Measurements from ENCODE around the gene MELTF.
A peak's percentile ranks its signal among the peaks of the same experiment; 100 is the strongest.

Gene MELTF

GRCh38 chr3:196992461-196993065 lies 37.1 kb downstream of the MELTF start:
- H3K4me1 ChIP-seq (ENCODE audit: control insufficient read depth in 2 of 2, insufficient read depth in 2 of 2, low read length in 2 of 2): peaks cover 7 to 16% of the 10 kb centered on the region in 2 donors
- no peaks in the 10 kb centered on the region for H3K27me3 ChIP-seq (ENCODE audit: control insufficient read depth in 2 of 2, insufficient read depth in 2 of 2, low read length in 2 of 2)
- H3K9me3 ChIP-seq (ENCODE audit: control insufficient read depth in 2 of 2, low read length in 2 of 2): no peaks in the 10 kb centered on the region
- H3K4me3 ChIP-seq (ENCODE audit: low read length in 2 of 2): no peak overlapping the region
- no peak overlapping the region for H3K27ac ChIP-seq (ENCODE audit: low read depth in 2 of 2, low read length in 2 of 2)
- H3K36me3 ChIP-seq (ENCODE audit: control insufficient read depth in 2 of 2, insufficient read depth in 2 of 2, low read length in 2 of 2): no peaks in the 10 kb centered on the region
- H3K9ac ChIP-seq (ENCODE audit: low read depth in 1 of 2, low read length in 2 of 2): no peak overlapping the region

GRCh38 chr3:196991581-196992460 lies 37.8 kb downstream of the MELTF start:
- no peaks in the 10 kb centered on the region for H3K36me3 ChIP-seq (ENCODE audit: control insufficient read depth in 2 of 2, insufficient read depth in 2 of 2, low read length in 2 of 2)
- peaks cover 7 to 16% of the 10 kb centered on the region in 2 donors for H3K4me1 ChIP-seq (ENCODE audit: control insufficient read depth in 2 of 2, insufficient read depth in 2 of 2, low read length in 2 of 2)
- no peak overlapping the region for H3K4me3 ChIP-seq (ENCODE audit: low read length in 2 of 2)
- H3K9ac ChIP-seq (ENCODE audit: low read depth in 1 of 2, low read length in 2 of 2): no peak overlapping the region
- H3K9me3 ChIP-seq (ENCODE audit: control insufficient read depth in 2 of 2, low read length in 2 of 2): no peaks in the 10 kb centered on the region
- H3K27ac ChIP-seq (ENCODE audit: low read depth in 2 of 2, low read length in 2 of 2): no peak overlapping the region
- H3K27me3 ChIP-seq (ENCODE audit: control insufficient read depth in 2 of 2, insufficient read depth in 2 of 2, low read length in 2 of 2): no peaks in the 10 kb centered on the region

DNA sequence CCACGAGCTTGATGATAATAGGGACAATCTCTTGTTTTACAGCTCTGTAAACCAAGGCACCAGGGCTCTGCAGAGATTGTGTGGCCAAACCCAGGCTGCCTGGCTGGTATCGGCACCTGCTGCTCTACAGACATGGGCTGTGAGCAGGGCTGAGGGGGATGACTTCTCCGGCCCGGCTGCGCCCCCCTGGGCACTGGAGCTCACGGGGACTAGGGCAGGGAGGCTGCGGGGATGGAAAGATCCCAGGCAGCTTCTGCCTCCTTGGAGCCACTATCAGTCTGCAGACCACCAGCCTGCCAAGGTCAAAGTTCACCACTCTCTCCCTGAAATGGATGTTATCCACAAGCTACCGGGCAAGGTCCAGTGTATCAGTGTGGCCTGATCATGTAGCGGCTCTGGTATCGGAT lies 39.0 kb downstream of the MELTF start:
- Histone ChIP-seq H3K27ac (ENCODE audit: low read depth in 2 of 2, low read length in 2 of 2) (no peak overlapping the region), H3K4me1 (ENCODE audit: control insufficient read depth in 2 of 2, insufficient read depth in 2 of 2, low read length in 2 of 2) (peaks cover 7 to 16% of the 10 kb centered on the region in 2 donors), H3K27me3 (ENCODE audit: control insufficient read depth in 2 of 2, insufficient read depth in 2 of 2, low read length in 2 of 2) (no peaks in the 10 kb centered on the region), H3K9ac (ENCODE audit: low read depth in 1 of 2, low read length in 2 of 2) (no peak overlapping the region), H3K36me3 (ENCODE audit: control insufficient read depth in 2 of 2, insufficient read depth in 2 of 2, low read length in 2 of 2) (no peaks in the 10 kb centered on the region), H3K4me3 (ENCODE audit: low read length in 2 of 2) (no peak overlapping the region), H3K9me3 (ENCODE audit: control insufficient read depth in 2 of 2, low read length in 2 of 2) (no peaks in the 10 kb centered on the region)

GRCh38 chr3:196989721-196990262 lies 39.8 kb downstream of the MELTF start:
- Histone ChIP-seq H3K9me3 (ENCODE audit: control insufficient read depth in 2 of 2, low read length in 2 of 2) (no peaks in the 10 kb centered on the region), H3K4me1 (ENCODE audit: control insufficient read depth in 2 of 2, insufficient read depth in 2 of 2, low read length in 2 of 2) (peaks cover 7 to 18% of the 10 kb centered on the region in 2 donors), H3K9ac (ENCODE audit: low read depth in 1 of 2, low read length in 2 of 2) (no peak overlapping the region)

DNA sequence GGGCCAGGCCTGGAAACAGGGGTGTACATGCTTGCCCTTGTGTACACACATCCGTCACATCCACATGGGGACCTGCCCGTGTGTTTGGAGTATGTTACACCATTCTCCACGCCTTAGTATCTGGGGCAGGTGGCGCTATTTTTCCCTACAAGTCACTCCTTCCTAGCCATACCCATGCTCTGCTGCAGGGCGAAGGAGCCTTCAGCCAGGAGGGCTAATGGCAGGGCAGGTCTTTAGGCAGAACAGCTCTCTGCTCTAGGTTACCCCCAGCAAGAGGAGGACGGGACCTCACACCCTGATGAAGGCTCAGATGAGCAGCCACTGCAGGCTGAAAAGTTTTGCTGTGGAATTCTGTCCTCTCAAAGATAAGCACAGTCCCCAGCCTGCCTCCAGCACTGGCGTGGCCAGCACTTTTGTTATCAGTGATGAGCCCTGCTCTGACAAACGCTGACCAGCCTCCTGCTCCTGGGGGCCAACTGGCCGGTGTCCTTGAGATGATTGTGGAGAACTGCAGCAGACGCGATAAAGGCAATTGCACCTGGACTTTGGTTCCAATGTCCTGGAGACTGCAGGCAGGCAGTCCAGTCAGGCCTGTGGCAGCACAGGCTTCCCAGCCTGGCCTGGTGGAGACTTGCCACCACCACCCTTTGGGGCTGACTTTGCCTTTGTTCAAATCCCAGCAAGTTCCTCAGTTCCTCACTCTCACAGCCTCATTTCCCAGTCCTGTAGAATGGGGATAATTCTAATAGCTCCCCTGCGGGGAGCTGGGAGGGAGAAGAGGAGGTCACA lies 41.2 kb downstream of the MELTF start:
- Histone ChIP-seq H3K27ac (ENCODE audit: low read depth in 2 of 2, low read length in 2 of 2) (peak overlapping the region; percentile 32 to 59), H3K9ac (ENCODE audit: low read depth in 1 of 2, low read length in 2 of 2) (no peak overlapping the region)

More at GRCh38 chr3:196989721-196990262, 39.8 kb downstream of the MELTF start:
- Histone ChIP-seq H3K36me3 (ENCODE audit: control insufficient read depth in 2 of 2, insufficient read depth in 2 of 2, low read length in 2 of 2) (no peaks in the 10 kb centered on the region), H3K27ac (ENCODE audit: low read depth in 2 of 2, low read length in 2 of 2) (no peak overlapping the region), H3K4me3 (ENCODE audit: low read length in 2 of 2) (no peak overlapping the region), H3K27me3 (ENCODE audit: control insufficient read depth in 2 of 2, insufficient read depth in 2 of 2, low read length in 2 of 2) (no peaks in the 10 kb centered on the region)

GRCh38 chr3:196987022-196987421 lies 42.6 kb downstream of the MELTF start:
- Histone ChIP-seq H3K9me3 (ENCODE audit: control insufficient read depth in 2 of 2, low read length in 2 of 2) (no peaks in the 10 kb centered on the region), H3K36me3 (ENCODE audit: control insufficient read depth in 2 of 2, insufficient read depth in 2 of 2, low read length in 2 of 2) (no peaks in the 10 kb centered on the region), H3K4me1 (ENCODE audit: control insufficient read depth in 2 of 2, insufficient read depth in 2 of 2, low read length in 2 of 2) (peaks cover 7 to 18% of the 10 kb centered on the region in 2 donors), H3K27ac (ENCODE audit: low read depth in 2 of 2, low read length in 2 of 2) (no peak overlapping the region), H3K27me3 (ENCODE audit: control insufficient read depth in 2 of 2, insufficient read depth in 2 of 2, low read length in 2 of 2) (no peaks in the 10 kb centered on the region), H3K9ac (ENCODE audit: low read depth in 1 of 2, low read length in 2 of 2) (no peak overlapping the region), H3K4me3 (ENCODE audit: low read length in 2 of 2) (no peak overlapping the region)

More for the DNA sequence above, 41.2 kb downstream of the MELTF start:
- peaks cover 7 to 18% of the 10 kb centered on the region in 2 donors for H3K4me1 ChIP-seq (ENCODE audit: control insufficient read depth in 2 of 2, insufficient read depth in 2 of 2, low read length in 2 of 2)
- no peak overlapping the region for H3K4me3 ChIP-seq (ENCODE audit: low read length in 2 of 2)
- H3K27me3 ChIP-seq (ENCODE audit: control insufficient read depth in 2 of 2, insufficient read depth in 2 of 2, low read length in 2 of 2): no peaks in the 10 kb centered on the region
- no peaks in the 10 kb centered on the region for H3K36me3 ChIP-seq (ENCODE audit: control insufficient read depth in 2 of 2, insufficient read depth in 2 of 2, low read length in 2 of 2)
- H3K9me3 ChIP-seq (ENCODE audit: control insufficient read depth in 2 of 2, low read length in 2 of 2): no peaks in the 10 kb centered on the region

DNA sequence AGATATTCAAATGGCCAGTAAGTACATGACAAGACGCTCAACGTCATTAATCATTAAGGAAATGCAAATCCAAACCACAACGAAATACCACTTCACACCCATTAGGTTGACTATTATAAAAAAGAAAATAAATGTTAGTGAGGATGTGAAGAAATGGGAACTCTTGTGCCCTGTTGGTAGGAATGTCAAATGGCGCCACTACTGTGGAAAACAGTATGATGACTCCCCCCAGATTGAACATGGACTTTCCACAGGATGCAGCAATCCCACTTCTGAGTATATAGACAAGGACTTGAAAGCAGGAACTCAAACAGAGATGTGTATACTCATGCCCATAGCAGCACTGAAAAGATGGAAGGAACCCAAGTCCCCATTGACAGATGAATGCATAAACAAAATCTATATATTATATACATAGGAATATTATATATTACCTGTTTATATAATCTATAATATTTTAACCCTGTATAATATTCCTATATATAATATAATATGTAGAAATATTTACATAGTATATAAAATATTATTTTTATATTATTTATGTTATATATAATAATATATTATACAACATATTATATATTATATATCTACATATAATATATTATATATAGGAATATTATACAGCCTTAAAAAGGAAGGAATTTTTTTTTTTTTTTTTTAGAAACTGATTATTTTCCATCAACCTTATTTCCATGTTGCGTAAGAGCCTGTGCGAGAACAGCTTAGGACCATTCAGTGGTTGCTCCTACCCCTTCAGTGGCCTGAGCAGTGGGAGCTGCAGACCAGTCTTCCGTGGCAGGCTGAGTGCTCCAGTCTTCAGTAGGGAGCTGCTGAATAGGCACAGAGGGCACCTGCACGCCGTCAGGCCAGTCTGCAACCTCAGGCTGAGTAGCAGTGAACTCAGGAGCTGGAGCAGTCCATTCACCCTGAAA lies 43.4 kb downstream of the MELTF start:
- peaks cover 7 to 18% of the 10 kb centered on the region in 2 donors for H3K4me1 ChIP-seq (ENCODE audit: control insufficient read depth in 2 of 2, insufficient read depth in 2 of 2, low read length in 2 of 2)
- no peak overlapping the region for H3K27ac ChIP-seq (ENCODE audit: low read depth in 2 of 2, low read length in 2 of 2)
- no peaks in the 10 kb centered on the region for H3K36me3 ChIP-seq (ENCODE audit: control insufficient read depth in 2 of 2, insufficient read depth in 2 of 2, low read length in 2 of 2)
- H3K27me3 ChIP-seq (ENCODE audit: control insufficient read depth in 2 of 2, insufficient read depth in 2 of 2, low read length in 2 of 2): no peaks in the 10 kb centered on the region
- no peaks in the 10 kb centered on the region for H3K9me3 ChIP-seq (ENCODE audit: control insufficient read depth in 2 of 2, low read length in 2 of 2)
- no peak overlapping the region for H3K9ac ChIP-seq (ENCODE audit: low read depth in 1 of 2, low read length in 2 of 2)
- H3K4me3 ChIP-seq (ENCODE audit: low read length in 2 of 2): no peak overlapping the region

GRCh38 chr3:196985298-196985697 lies 44.3 kb downstream of the MELTF start:
- no peak overlapping the region for H3K4me3 ChIP-seq (ENCODE audit: low read length in 2 of 2)
- H3K27ac ChIP-seq (ENCODE audit: low read depth in 2 of 2, low read length in 2 of 2): no peak overlapping the region
- peaks cover 7 to 18% of the 10 kb centered on the region in 2 donors for H3K4me1 ChIP-seq (ENCODE audit: control insufficient read depth in 2 of 2, insufficient read depth in 2 of 2, low read length in 2 of 2)
- no peaks in the 10 kb centered on the region for H3K27me3 ChIP-seq (ENCODE audit: control insufficient read depth in 2 of 2, insufficient read depth in 2 of 2, low read length in 2 of 2)
- no peaks in the 10 kb centered on the region for H3K36me3 ChIP-seq (ENCODE audit: control insufficient read depth in 2 of 2, insufficient read depth in 2 of 2, low read length in 2 of 2)
- H3K9me3 ChIP-seq (ENCODE audit: control insufficient read depth in 2 of 2, low read length in 2 of 2): no peaks in the 10 kb centered on the region
- H3K9ac ChIP-seq (ENCODE audit: low read depth in 1 of 2, low read length in 2 of 2): no peak overlapping the region

- Histone ChIP-seq H3K27me3 (ENCODE audit: control insufficient read depth in 2 of 2, insufficient read depth in 2 of 2, low read length in 2 of 2) (no peaks in the 10 kb centered on the region), H3K9me3 (ENCODE audit: control insufficient read depth in 2 of 2, low read length in 2 of 2) (no peaks in the 10 kb centered on the region), H3K27ac (ENCODE audit: low read depth in 2 of 2, low read length in 2 of 2) (no peak overlapping the region), H3K4me1 (ENCODE audit: control insufficient read depth in 2 of 2, insufficient read depth in 2 of 2, low read length in 2 of 2) (peaks cover 4 to 6% of the 10 kb centered on the region in 2 donors), H3K9ac (ENCODE audit: low read depth in 1 of 2, low read length in 2 of 2) (no peak overlapping the region), H3K36me3 (ENCODE audit: control insufficient read depth in 2 of 2, insufficient read depth in 2 of 2, low read length in 2 of 2) (no peaks in the 10 kb centered on the region), H3K4me3 (ENCODE audit: low read length in 2 of 2) (no peak overlapping the region)
Observed at GRCh38 chr3:196983186-196983585, 46.4 kb downstream of the MELTF start.

Measured in mucosa of rectum (tissue), 2 donors.